ENCODE results near the gene TMEM186.

Gene TMEM186

GRCh38 chr16:8758022-8758421, 39.4 kb downstream of the TMEM186 start:
- H3K4me2 ChIP-seq (ENCODE audit: low read depth, low read length, poor library complexity, severe bottlenecking), result no peak overlapping the region
- no peaks in the 10 kb centered on the region for H3K36me3 ChIP-seq (ENCODE audit: insufficient read depth, low read length)
- no peak for TF ChIP-seq EZH2phosphoT487 (IDR thresholded peaks at IDR 0.05; ENCODE audit: borderline replicate concordance)
- no peak overlapping the region for H3K9ac ChIP-seq (ENCODE audit: low read depth, low read length, poor library complexity, severe bottlenecking)
- H2AFZ ChIP-seq (ENCODE audit: low read length), result no peak overlapping the region
- no peaks in the 10 kb centered on the region for H3K27me3 ChIP-seq (ENCODE audit: insufficient read depth, low read length, poor library complexity, severe bottlenecking)
- H3K79me2 ChIP-seq (ENCODE audit: insufficient read depth, low read length), result no peaks in the 10 kb centered on the region
- no peaks in the 10 kb centered on the region for H3K4me1 ChIP-seq (ENCODE audit: insufficient read depth, low read length, poor library complexity, severe bottlenecking)
- no peaks in the 10 kb centered on the region for H3K9me2 ChIP-seq (replicated peaks; ENCODE audit: low read depth, low read length)
- H3F3A ChIP-seq (ENCODE audit: low read depth), result no peaks in the 10 kb centered on the region
- no peak overlapping the region for H3K4me3 ChIP-seq (ENCODE audit: low read length, poor library complexity, severe bottlenecking)
- H3K9me3 ChIP-seq (ENCODE audit: insufficient read depth, low read depth, low read length), result no peaks in the 10 kb centered on the region
- H4K20me1 ChIP-seq (ENCODE audit: insufficient read depth, low read length, poor library complexity, severe bottlenecking), result no peaks in the 10 kb centered on the region

- no peaks in the 10 kb centered on the region for H3K4me1 ChIP-seq (ENCODE audit: insufficient read depth, low read length, poor library complexity, severe bottlenecking)
- no peak overlapping the region for H3K4me3 ChIP-seq (ENCODE audit: low read length, poor library complexity, severe bottlenecking)
- H3K27me3 ChIP-seq (ENCODE audit: insufficient read depth, low read length, poor library complexity, severe bottlenecking), result no peaks in the 10 kb centered on the region
- H3K9me2 ChIP-seq (replicated peaks; ENCODE audit: low read depth, low read length), result no peaks in the 10 kb centered on the region
- H3K9me3 ChIP-seq (ENCODE audit: insufficient read depth, low read depth, low read length), result no peaks in the 10 kb centered on the region
- no peak overlapping the region for H3K9ac ChIP-seq (ENCODE audit: low read depth, low read length, poor library complexity, severe bottlenecking)
- H3K4me2 ChIP-seq (ENCODE audit: low read depth, low read length, poor library complexity, severe bottlenecking), result no peak overlapping the region
- no peaks in the 10 kb centered on the region for H4K20me1 ChIP-seq (ENCODE audit: insufficient read depth, low read length, poor library complexity, severe bottlenecking)
- H2AFZ ChIP-seq (ENCODE audit: low read length), result no peak overlapping the region
- no peaks in the 10 kb centered on the region for H3K36me3 ChIP-seq (ENCODE audit: insufficient read depth, low read length)
- H3F3A ChIP-seq (ENCODE audit: low read depth), result no peaks in the 10 kb centered on the region
- TF ChIP-seq EZH2phosphoT487 (IDR thresholded peaks at IDR 0.05; ENCODE audit: borderline replicate concordance), result no peak
- no peak for TF ChIP-seq CTCF (conservative IDR thresholded peaks at IDR 0.05; ENCODE audit: low read length)
- no peaks in the 10 kb centered on the region for H3K79me2 ChIP-seq (ENCODE audit: insufficient read depth, low read length)
These were observed 40.7 kb downstream of the TMEM186 start for GRCh38 chr16:8756755-8757154.

GRCh38 chr16:8753416-8754054, 43.9 kb downstream of the TMEM186 start:
- Histone ChIP-seq H3K9ac (ENCODE audit: low read depth, low read length, poor library complexity, severe bottlenecking) (no peak overlapping the region), H3K9me2 (replicated peaks; ENCODE audit: low read depth, low read length) (no peaks in the 10 kb centered on the region), H3K4me1 (ENCODE audit: insufficient read depth, low read length, poor library complexity, severe bottlenecking) (no peaks in the 10 kb centered on the region), H3F3A (ENCODE audit: low read depth) (no peaks in the 10 kb centered on the region), H3K36me3 (ENCODE audit: insufficient read depth, low read length) (no peaks in the 10 kb centered on the region), H3K4me2 (ENCODE audit: low read depth, low read length, poor library complexity, severe bottlenecking) (no peak overlapping the region), H3K9me3 (ENCODE audit: insufficient read depth, low read depth, low read length) (no peaks in the 10 kb centered on the region), H4K20me1 (ENCODE audit: insufficient read depth, low read length, poor library complexity, severe bottlenecking) (no peaks in the 10 kb centered on the region), H3K27me3 (ENCODE audit: insufficient read depth, low read length, poor library complexity, severe bottlenecking) (no peaks in the 10 kb centered on the region), H3K4me3 (ENCODE audit: low read length, poor library complexity, severe bottlenecking) (no peak overlapping the region), H2AFZ (ENCODE audit: low read length) (no peak overlapping the region), H3K79me2 (ENCODE audit: insufficient read depth, low read length) (no peaks in the 10 kb centered on the region)
- TF ChIP-seq EZH2phosphoT487 (IDR thresholded peaks at IDR 0.05; ENCODE audit: borderline replicate concordance) (no peak), CTCF (conservative IDR thresholded peaks at IDR 0.05; ENCODE audit: low read length) (no peak)

- Histone ChIP-seq H3K9ac (ENCODE audit: low read depth, low read length, poor library complexity, severe bottlenecking) (no peak overlapping the region), H3K27me3 (ENCODE audit: insufficient read depth, low read length, poor library complexity, severe bottlenecking) (no peaks in the 10 kb centered on the region), H3K79me2 (ENCODE audit: insufficient read depth, low read length) (no peaks in the 10 kb centered on the region), H3K36me3 (ENCODE audit: insufficient read depth, low read length) (no peaks in the 10 kb centered on the region), H3K9me2 (replicated peaks; ENCODE audit: low read depth, low read length) (no peaks in the 10 kb centered on the region), H3K4me1 (ENCODE audit: insufficient read depth, low read length, poor library complexity, severe bottlenecking) (no peaks in the 10 kb centered on the region), H3K9me3 (ENCODE audit: insufficient read depth, low read depth, low read length) (no peaks in the 10 kb centered on the region), H4K20me1 (ENCODE audit: insufficient read depth, low read length, poor library complexity, severe bottlenecking) (no peaks in the 10 kb centered on the region), H3F3A (ENCODE audit: low read depth) (no peaks in the 10 kb centered on the region), H3K4me2 (ENCODE audit: low read depth, low read length, poor library complexity, severe bottlenecking) (no peak overlapping the region), H2AFZ (ENCODE audit: low read length) (no peak overlapping the region), H3K4me3 (ENCODE audit: low read length, poor library complexity, severe bottlenecking) (no peak overlapping the region)
- no peak for TF ChIP-seq EZH2phosphoT487 (IDR thresholded peaks at IDR 0.05; ENCODE audit: borderline replicate concordance)
- no peak for TF ChIP-seq CTCF (conservative IDR thresholded peaks at IDR 0.05; ENCODE audit: low read length)
These were observed 44.7 kb downstream of the TMEM186 start for GRCh38 chr16:8752706-8753105.

Measured in Loucy (cell line).